HG03378 (cell line): Measurements from ENCODE around the gene PDLIM3.
"Not testable (repeated sequence)": the region's sequence is repeated elsewhere in the genome, so short reads cannot be mapped to it uniquely, and the experiment has no call there.

Experiments
- ATAC-seq: cut with Tn5 transposase; IDR thresholded peaks from one replicate; pipeline ENCODE4 v1.9.1; 2021; ENCODE audit warnings: mild to moderate bottlenecking, moderate library complexity; ENCODE audit not compliant: unreplicated experiment

Gene PDLIM3

GRCh38 chr4:185554365-185555126, 19.2 kb upstream of the PDLIM3 start:
- ATAC-seq, result no peak

- ATAC-seq, result no peak
Observed at GRCh38 chr4:185552254-185552653, 16.9 kb upstream of the PDLIM3 start.

- ATAC-seq, result no peak
Observed at GRCh38 chr4:185550933-185551332, 15.6 kb upstream of the PDLIM3 start.

- no peak for ATAC-seq
Observed at GRCh38 chr4:185549095-185549639, 13.9 kb upstream of the PDLIM3 start.

- no peak for ATAC-seq
Observed at GRCh38 chr4:185548587-185548986, 13.3 kb upstream of the PDLIM3 start.

GRCh38 chr4:185546335-185546734, 11.0 kb upstream of the PDLIM3 start:
- ATAC-seq, result no peak

- ATAC-seq, result no peak
Observed at GRCh38 chr4:185542626-185543315, 7.5 kb upstream of the PDLIM3 start.

GRCh38 chr4:185541251-185541727, 6.0 kb upstream of the PDLIM3 start:
- ATAC-seq, result no peak

GRCh38 chr4:185540487-185541120, 5.3 kb upstream of the PDLIM3 start:
- no peak for ATAC-seq

- no peak for ATAC-seq
Observed at GRCh38 chr4:185540040-185540439, 4.7 kb upstream of the PDLIM3 start.

GRCh38 chr4:185538806-185539205, 3.5 kb upstream of the PDLIM3 start:
- no peak for ATAC-seq

- no peak for ATAC-seq
Observed at GRCh38 chr4:185536411-185536709, 1.1 kb upstream of the PDLIM3 start.

GRCh38 chr4:185535612-185536410, 504 bp upstream of the PDLIM3 start:
- ATAC-seq, result no peak

- ATAC-seq, result no peak
Observed at GRCh38 chr4:185534511-185534865, 819 bp downstream of the PDLIM3 start.

- ATAC-seq, result no peak
Observed at GRCh38 chr4:185532795-185533324, 2.4 kb downstream of the PDLIM3 start.

- no peak for ATAC-seq
Observed at GRCh38 chr4:185532293-185532692, 3.0 kb downstream of the PDLIM3 start.

- not testable (repeated sequence) for ATAC-seq
Observed at GRCh38 chr4:185531654-185532053, 3.7 kb downstream of the PDLIM3 start.

- no peak for ATAC-seq
Observed at GRCh38 chr4:185529413-185529812, 5.9 kb downstream of the PDLIM3 start.

GRCh38 chr4:185524888-185525863, 10.1 kb downstream of the PDLIM3 start:
- no peak for ATAC-seq

GRCh38 chr4:185523862-185524261, 11.4 kb downstream of the PDLIM3 start:
- ATAC-seq, result no peak
